C4-2B (cell line): ENCODE data around the gene RNF208.

Experiments used
- H3K27ac ChIP-seq: fragments of 450-650 bp; 2 replicates; pipeline ENCODE4 v1.5.1; 2017
- CTCF ChIP-seq: fragments of 450-650 bp; conservative IDR thresholded peaks from 2 replicates; pipeline ENCODE4 v1.5.1; 2017; ENCODE audit warnings: mild to moderate bottlenecking
- ZFX ChIP-seq: fragments of 450-650 bp; IDR thresholded peaks from 2 replicates; pipeline ENCODE4 v1.6.1; 2017

Gene RNF208

DNA sequence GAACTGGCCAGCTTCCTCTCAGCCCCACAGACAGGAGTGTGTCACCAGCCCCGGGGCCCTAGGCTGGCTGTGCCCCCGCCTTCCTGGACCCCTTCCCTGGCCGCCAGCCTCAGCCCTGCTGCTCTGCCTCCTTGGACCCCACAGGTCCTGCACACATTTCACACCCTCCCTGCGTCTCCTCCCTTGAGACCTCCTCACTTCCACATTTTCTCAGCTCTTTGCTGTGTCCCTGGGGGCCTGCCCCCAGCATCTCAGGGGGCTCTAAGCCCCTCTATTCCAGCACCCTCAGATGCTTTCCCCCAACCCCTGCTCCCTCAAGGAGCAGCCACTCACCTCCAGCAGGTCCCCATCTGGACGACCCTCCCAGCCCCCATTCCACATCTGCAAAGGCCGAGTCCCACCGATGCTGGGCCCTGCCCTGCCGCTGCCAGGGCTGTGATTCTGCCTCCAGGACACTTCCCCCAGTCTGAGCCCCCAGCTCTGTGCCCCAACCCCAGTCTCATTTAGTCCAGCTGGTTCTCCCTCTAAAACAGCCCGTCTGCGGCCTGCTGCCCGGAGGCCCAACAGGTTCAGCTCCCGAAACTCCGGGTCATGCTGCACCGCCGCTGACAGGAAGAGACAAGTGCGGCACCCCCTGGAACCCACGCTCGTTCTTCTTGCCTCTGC lies 12.9 kb upstream of the RNF208 start:
- H3K27ac ChIP-seq: no peak overlapping the region
- TF ChIP-seq ZFX (no peak), CTCF (no peak)

DNA sequence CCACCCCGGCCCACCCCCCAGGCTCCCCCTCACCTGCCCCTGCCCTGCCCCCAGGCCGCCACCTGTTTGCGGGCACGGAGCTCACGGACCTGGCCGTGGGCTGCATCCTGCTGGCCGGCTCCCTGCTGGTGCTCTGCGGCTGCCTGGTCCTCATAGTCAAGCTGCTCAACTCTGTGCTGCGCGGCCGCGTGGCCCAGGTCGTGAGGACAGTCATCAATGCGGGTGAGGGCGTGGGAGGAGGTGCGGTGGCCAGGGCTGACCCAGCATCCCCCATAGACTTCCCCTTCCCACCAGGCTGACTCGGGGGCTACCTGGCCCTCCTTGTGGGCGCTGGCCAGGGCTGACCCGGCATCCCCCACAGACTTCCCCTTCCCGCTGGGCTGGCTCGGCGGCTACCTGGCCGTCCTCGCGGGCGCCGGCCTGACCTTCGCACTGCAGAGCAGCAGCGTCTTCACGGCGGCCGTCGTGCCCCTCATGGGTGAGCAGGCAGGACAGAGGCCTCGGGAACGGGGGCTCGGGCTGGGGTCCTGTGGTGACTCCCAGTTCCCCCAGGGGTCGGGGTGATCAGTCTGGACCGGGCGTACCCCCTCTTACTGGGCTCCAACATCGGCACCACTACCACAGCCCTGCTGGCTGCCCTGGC lies 12.1 kb upstream of the RNF208 start:
- no peak overlapping the region for H3K27ac ChIP-seq
- no peak for TF ChIP-seq CTCF

- TF ChIP-seq ZFX (no peak), CTCF (no peak)
- no peak overlapping the region; the same call in 1 of the 2 replicates for H3K27ac ChIP-seq
These were observed 11.3 kb upstream of the RNF208 start for GRCh38 chr9:137233143-137233980.

DNA sequence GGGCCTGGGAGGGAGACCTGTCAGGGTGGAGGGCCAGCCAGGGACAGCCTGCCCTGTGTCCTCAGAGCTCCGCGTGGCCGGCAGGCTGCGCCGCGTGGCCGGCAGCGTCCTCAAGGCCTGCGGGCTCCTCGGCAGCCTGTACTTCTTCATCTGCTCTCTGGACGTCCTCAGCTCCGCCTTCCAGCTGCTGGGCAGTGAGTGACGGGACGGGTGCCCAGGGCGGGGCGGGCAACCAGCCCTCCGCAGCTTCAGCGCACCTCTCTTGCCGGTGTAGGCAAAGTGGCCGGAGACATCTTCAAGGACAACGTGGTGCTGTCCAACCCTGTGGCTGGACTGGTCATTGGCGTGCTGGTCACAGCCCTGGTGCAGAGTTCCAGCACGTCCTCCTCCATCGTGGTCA lies 10.5 kb upstream of the RNF208 start:
- 0 out of 2 replicates have a peak, but pooled peaks have one; percentile 29 for TF ChIP-seq ZFX
- no peak for TF ChIP-seq CTCF
- H3K27ac ChIP-seq: peak overlapping the region; percentile 64

GRCh38 chr9:137232101-137232500 lies 10.1 kb upstream of the RNF208 start:
- peak overlapping the region; percentile 64 for H3K27ac ChIP-seq
- no peak for TF ChIP-seq ZFX
- no peak for TF ChIP-seq CTCF

GRCh38 chr9:137231372-137232039 lies 9.5 kb upstream of the RNF208 start:
- TF ChIP-seq ZFX: no peak
- no peak for TF ChIP-seq CTCF
- peak overlapping the region; percentile 64; the same call in 1 of the 2 replicates for H3K27ac ChIP-seq
